H9 (cell line): ENCODE results near the gene CLIP1. TPM values are rescaled to one million over a fixed set of nuclear protein-coding genes. Genes with fewer than 3 reads are reported as not detected.

Source experiments
- DNase-seq: peaks from one replicate; pipeline ENCODE4 v3.0.0-alpha.2; 2017
- H2AFZ ChIP-seq: one replicate; pipeline ENCODE4 v1.6.1; 2013; ENCODE audit warnings: mild to moderate bottlenecking, low read length, control low read depth, moderate library complexity
- H2AK5ac ChIP-seq: 2 replicates; pipeline ENCODE4 v1.6.1; 2013; ENCODE audit warnings: low read length, control low read depth, mixed read lengths; ENCODE audit not compliant: insufficient read length
- H2BK120ac ChIP-seq: one replicate; pipeline ENCODE4 v1.6.1; 2013; ENCODE audit warnings: low read depth, mild to moderate bottlenecking, low read length, control low read depth, inconsistent platforms; ENCODE audit not compliant: poor library complexity, severe bottlenecking
- H2BK12ac ChIP-seq: 2 replicates; pipeline ENCODE4 v1.6.1; 2013; ENCODE audit warnings: low read length, control low read depth, mixed read lengths, low read depth; ENCODE audit not compliant: insufficient read length
- H2BK15ac ChIP-seq: 2 replicates; pipeline ENCODE4 v1.6.1; 2013; ENCODE audit warnings: low read depth, low read length, control low read depth
- H2BK20ac ChIP-seq: one replicate; pipeline ENCODE4 v1.6.1; 2013; ENCODE audit warnings: low read depth, mild to moderate bottlenecking, low read length, control low read depth, inconsistent platforms; ENCODE audit not compliant: poor library complexity, severe bottlenecking
- H2BK5ac ChIP-seq: 2 replicates; pipeline ENCODE4 v1.6.1; 2013; ENCODE audit warnings: low read length, control low read depth, mixed read lengths; ENCODE audit not compliant: insufficient read length
- H3K14ac ChIP-seq: 2 replicates; pipeline ENCODE4 v1.6.1; 2013; ENCODE audit warnings: low read length, control low read depth; ENCODE audit not compliant: insufficient read depth
- H3K18ac ChIP-seq: 2 replicates; pipeline ENCODE4 v1.6.1; 2013; ENCODE audit warnings: low read depth, mild to moderate bottlenecking, mixed read lengths, low read length, control low read depth; ENCODE audit not compliant: insufficient read length
- H3K23ac ChIP-seq: 2 replicates; pipeline ENCODE4 v1.6.1; 2013; ENCODE audit warnings: low read length, control low read depth, mixed read lengths, low read depth; ENCODE audit not compliant: insufficient read length
- H3K23me2 ChIP-seq: 2 replicates; pipeline ENCODE4 v1.6.1; 2013; ENCODE audit warnings: low read depth, mild to moderate bottlenecking, mixed read lengths, low read length, control low read depth; ENCODE audit not compliant: insufficient read length, poor library complexity, severe bottlenecking
- H3K27ac ChIP-seq: 2 replicates; pipeline ENCODE4 v1.5.1; 2013; ENCODE audit warnings: low read length, control low read depth, mixed read lengths, low read depth; ENCODE audit not compliant: insufficient read length
- H3K27me3 ChIP-seq: 2 replicates; pipeline ENCODE4 v1.6.1; 2013; ENCODE audit warnings: low read length, control low read depth, inconsistent platforms; ENCODE audit not compliant: insufficient read depth
- H3K4ac ChIP-seq: 2 replicates; pipeline ENCODE4 v1.6.1; 2013; ENCODE audit warnings: low read depth, mild to moderate bottlenecking, control low read depth, inconsistent platforms, low read length, moderate library complexity
- H3K4me1 ChIP-seq: 2 replicates; pipeline ENCODE4 v1.6.1; 2013; ENCODE audit warnings: low read length, control low read depth, inconsistent platforms; ENCODE audit not compliant: insufficient read depth
- H3K4me2 ChIP-seq: 2 replicates; pipeline ENCODE4 v1.6.1; 2013; ENCODE audit warnings: low read length, control low read depth, mixed read lengths; ENCODE audit not compliant: insufficient read length, insufficient read depth
- H3K56ac ChIP-seq: 2 replicates; pipeline ENCODE4 v1.6.1; 2013; ENCODE audit warnings: low read depth, mild to moderate bottlenecking, mixed read lengths, low read length, control low read depth; ENCODE audit not compliant: insufficient read length
- H3K79me1 ChIP-seq: 2 replicates; pipeline ENCODE4 v1.6.1; 2013; ENCODE audit warnings: low read depth, mild to moderate bottlenecking, moderate library complexity, low read length, control low read depth, inconsistent platforms; ENCODE audit not compliant: insufficient read depth, poor library complexity, severe bottlenecking
- H3K79me2 ChIP-seq: 2 replicates; pipeline ENCODE4 v1.6.1; 2013; ENCODE audit warnings: low read length, control low read depth, inconsistent platforms; ENCODE audit not compliant: insufficient read depth
- H3K9ac ChIP-seq: 2 replicates; pipeline ENCODE4 v1.6.1; 2013; ENCODE audit warnings: low read length, control low read depth, mixed read lengths; ENCODE audit not compliant: insufficient read length; ENCODE audit errors: extremely low read depth
- H3K9me3 ChIP-seq: one replicate; pipeline ENCODE4 v1.6.1; 2013; ENCODE audit warnings: low read depth, low read length, inconsistent platforms; ENCODE audit not compliant: control insufficient read depth
- H3T11ph ChIP-seq: one replicate; pipeline ENCODE4 v1.6.1; 2013; ENCODE audit warnings: mild to moderate bottlenecking, low read length, control low read depth, inconsistent platforms
- H4K20me1 ChIP-seq: one replicate; pipeline ENCODE4 v1.6.1; 2013; ENCODE audit not compliant: control insufficient read depth, insufficient read length, insufficient read depth
- H4K5ac ChIP-seq: 2 replicates; pipeline ENCODE4 v1.6.1; 2013; ENCODE audit warnings: low read depth, mild to moderate bottlenecking, mixed read lengths, low read length, control low read depth; ENCODE audit not compliant: insufficient read length
- H4K8ac ChIP-seq: replicated peaks from 2 replicates; pipeline ENCODE4 v1.6.1; 2013; ENCODE audit warnings: low read length, control low read depth, mixed read lengths, low read depth; ENCODE audit not compliant: insufficient read length
- H4K91ac ChIP-seq: 2 replicates; pipeline ENCODE4 v1.6.1; 2013; ENCODE audit warnings: low read depth, mild to moderate bottlenecking, moderate library complexity, mixed read lengths, low read length, control low read depth; ENCODE audit not compliant: insufficient read length
- H3K27ac Mint-ChIP-seq, 3 experiments: 2 replicates in 2 of 3; 3 replicates in 1 of 3; pipeline ENCODE4 v1.8.0; 2020 to 2021; ENCODE audit warnings: mixed read lengths in 3 of 3, mild to moderate bottlenecking in 1 of 3, moderate library complexity in 1 of 3
- H3K27me3 Mint-ChIP-seq: 2 replicates; pipeline ENCODE4 v1.8.0; 2021; ENCODE audit warnings: low read depth, mild to moderate bottlenecking, moderate library complexity, mixed read lengths
- H3K36me3 Mint-ChIP-seq, 3 experiments: 2 replicates in 2 of 3; 3 replicates in 1 of 3; pipeline ENCODE4 v1.8.0; 2020 to 2021; ENCODE audit warnings: low read depth in 3 of 3, mixed read lengths in 3 of 3; ENCODE audit not compliant: insufficient read depth in 1 of 3
- H3K4me1 Mint-ChIP-seq, 2 experiments: 2 replicates each; pipeline ENCODE4 v1.8.0; 2020; ENCODE audit warnings: mixed read lengths in 2 of 2
- H3K4me3 Mint-ChIP-seq, 2 experiments: 2 replicates in 1 of 2; 3 replicates in 1 of 2; pipeline ENCODE4 v1.8.0; 2020 to 2021; ENCODE audit warnings: mild to moderate bottlenecking in 2 of 2, mixed read lengths in 2 of 2, moderate library complexity in 1 of 2
- H3K9me3 Mint-ChIP-seq, 2 experiments: 2 replicates in 1 of 2; 3 replicates in 1 of 2; pipeline ENCODE4 v1.8.0; 2020; ENCODE audit warnings: mild to moderate bottlenecking in 2 of 2, mixed read lengths in 2 of 2, moderate library complexity in 1 of 2
- WGBS: extraction: QIAGEN DNeasy Blood & Tissue Kit; methylation state at CpG from one replicate; pipeline ENCODE4 v1.1.7; 2013; ENCODE audit warnings: missing lambda C conversion rate, low lambda C conversion rate, mixed read lengths; ENCODE audit not compliant: insufficient read length; ENCODE audit errors: extremely low coverage; 5-methylcytosine and 5-hydroxymethylcytosine counted together
- total RNA-seq: library from RNA; stranded (reverse); gene quantifications from 2 replicates; pipeline ENCODE4 v1.2.1, GENCODE V29; 2021
- TF ChIP-seq, protein P1 (sequence below): fragments of 200-600 bp; sonication (generic); conservative IDR thresholded peaks from 3 replicates; pipeline ENCODE4 v1.8.0; 2021; ENCODE audit warnings: antibody characterized with exemption, mild to moderate bottlenecking

CLIP1 gene
- total RNA-seq, 1 experiment from 2014 or later: 23.6 TPM

- H3K18ac ChIP-seq: peak within 1 kb of the TSS; percentile 98
- no peak within 1 kb of the TSS for H2AFZ ChIP-seq
- peak within 1 kb of the TSS; percentile 11 for H3K27ac ChIP-seq
- peak; percentile 100 for DNase-seq
- H2BK5ac ChIP-seq: no peak within 1 kb of the TSS
- TF ChIP-seq, protein P1, sequence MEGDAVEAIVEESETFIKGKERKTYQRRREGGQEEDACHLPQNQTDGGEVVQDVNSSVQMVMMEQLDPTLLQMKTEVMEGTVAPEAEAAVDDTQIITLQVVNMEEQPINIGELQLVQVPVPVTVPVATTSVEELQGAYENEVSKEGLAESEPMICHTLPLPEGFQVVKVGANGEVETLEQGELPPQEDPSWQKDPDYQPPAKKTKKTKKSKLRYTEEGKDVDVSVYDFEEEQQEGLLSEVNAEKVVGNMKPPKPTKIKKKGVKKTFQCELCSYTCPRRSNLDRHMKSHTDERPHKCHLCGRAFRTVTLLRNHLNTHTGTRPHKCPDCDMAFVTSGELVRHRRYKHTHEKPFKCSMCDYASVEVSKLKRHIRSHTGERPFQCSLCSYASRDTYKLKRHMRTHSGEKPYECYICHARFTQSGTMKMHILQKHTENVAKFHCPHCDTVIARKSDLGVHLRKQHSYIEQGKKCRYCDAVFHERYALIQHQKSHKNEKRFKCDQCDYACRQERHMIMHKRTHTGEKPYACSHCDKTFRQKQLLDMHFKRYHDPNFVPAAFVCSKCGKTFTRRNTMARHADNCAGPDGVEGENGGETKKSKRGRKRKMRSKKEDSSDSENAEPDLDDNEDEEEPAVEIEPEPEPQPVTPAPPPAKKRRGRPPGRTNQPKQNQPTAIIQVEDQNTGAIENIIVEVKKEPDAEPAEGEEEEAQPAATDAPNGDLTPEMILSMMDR: no peak
- H3K4me1 ChIP-seq: no peaks in the 10 kb centered on the region; the same call in 1 of the 2 replicates
- peak within 1 kb of the TSS; percentile 83 for H3K4me2 ChIP-seq
- peak within 1 kb of the TSS; percentile 99 for H3K14ac ChIP-seq
- no peaks in the 10 kb centered on the region for H3K9me3 ChIP-seq
- peaks cover 16% of the 10 kb centered on the region for H3K79me1 ChIP-seq
- Mint-ChIP-seq H3K4me3 (peak within 1 kb of the TSS; percentile 98), H3K9me3 (no peaks in the 10 kb centered on the region), H3K27me3 (no peaks in the 10 kb centered on the region; the same call in 1 of the 2 replicates), H3K36me3 (peaks cover 23 to 38% (median 33%) of the 10 kb centered on the region in 3 experiments), H3K4me1 (peaks cover 20 to 26% of the 10 kb centered on the region in 2 experiments), H3K27ac (peak within 1 kb of the TSS; percentile 97 to 99 (median 99); a peak in 6 of 7 replicates)
- H2BK120ac ChIP-seq: no peak within 1 kb of the TSS
- no peaks in the 10 kb centered on the region for H4K20me1 ChIP-seq
- H4K5ac ChIP-seq: peak within 1 kb of the TSS; percentile 41
- no peak within 1 kb of the TSS for H2BK12ac ChIP-seq
- H4K8ac ChIP-seq: no peak within 1 kb of the TSS
- no peak within 1 kb of the TSS for H3K23ac ChIP-seq
- H3T11ph ChIP-seq: no peak within 1 kb of the TSS
- peaks cover 7% of the 10 kb centered on the region; the same call in 1 of the 2 replicates for H3K79me2 ChIP-seq
- no peak within 1 kb of the TSS for H2BK20ac ChIP-seq
- no peak within 1 kb of the TSS for H2AK5ac ChIP-seq
- no peaks in the 10 kb centered on the region for H3K27me3 ChIP-seq
- H3K9ac ChIP-seq: peak within 1 kb of the TSS; percentile 90
- H3K23me2 ChIP-seq: peaks cover 10% of the 10 kb centered on the region
- peak within 1 kb of the TSS; percentile 85 for H4K91ac ChIP-seq
- no peak within 1 kb of the TSS for H3K56ac ChIP-seq
- peak within 1 kb of the TSS; percentile 43; the same call in 1 of the 2 replicates for H3K4ac ChIP-seq
- WGBS: no CpG with 5 or more reads among the region's 74 CpGs
- no peak within 1 kb of the TSS for H2BK15ac ChIP-seq
Observed at GRCh38 chr12:122225683-122226365, 196.6 kb downstream of the CLIP1 start, which contains the start of gene DIABLO. DIABLO (minus strand) TSS chr12:122226052; CDS start chr12:122226014, 38 bp downstream.

Other genes with a start within 250 kb of the CLIP1 start
- gene IL31, start 248.4 kb downstream of the CLIP1 start, total RNA-seq: not detected in 2 replicates
- gene LRRC43, start 239.5 kb downstream of the CLIP1 start, total RNA-seq: 0.46 and 0.53 TPM in 2 replicates
- 0.92 and 1.0 TPM in 2 replicates for gene B3GNT4, start 219.0 kb downstream of the CLIP1 start, total RNA-seq
- 70.0 and 74.6 TPM in 2 replicates for gene DIABLO, start 196.6 kb downstream of the CLIP1 start, total RNA-seq
- gene VPS33A, start 156.2 kb downstream of the CLIP1 start, total RNA-seq: 44.3 and 45.9 TPM in 2 replicates
- 37.3 and 37.4 TPM in 2 replicates for gene ZCCHC8, start 78.3 kb upstream of the CLIP1 start, total RNA-seq
- 64.9 and 66.2 TPM in 2 replicates for gene RSRC2, start 104.3 kb upstream of the CLIP1 start, total RNA-seq
- gene KNTC1, start 104.6 kb upstream of the CLIP1 start, total RNA-seq: 66.8 and 71.3 TPM in 2 replicates